IgD-negative memory B cell (primary cell): ENCODE results near the gene SH3RF3. TPM values are rescaled to one million over a fixed set of nuclear protein-coding genes. Genes with fewer than 3 reads are reported as not detected.
A peak's percentile ranks its signal among the peaks of the same experiment; 100 is the strongest.

Source experiments
- H3K27ac Mint-ChIP-seq, 3 donors: one replicate each; pipeline ENCODE4 v1.8.0; 2020 to 2022; ENCODE audit warnings: mild to moderate bottlenecking in 3 of 3, mixed read lengths in 3 of 3, moderate library complexity in 1 of 3
- H3K27me3 Mint-ChIP-seq: one replicate; pipeline ENCODE4 v1.8.0; 2021; ENCODE audit warnings: mixed read lengths
- H3K36me3 Mint-ChIP-seq: one replicate; pipeline ENCODE4 v1.8.0; 2020; ENCODE audit warnings: mild to moderate bottlenecking, mixed read lengths
- H3K4me1 Mint-ChIP-seq, 3 donors: one replicate each; pipeline ENCODE4 v1.8.0; 2020 to 2022; ENCODE audit warnings: mixed read lengths in 3 of 3, mild to moderate bottlenecking in 1 of 3
- H3K4me3 Mint-ChIP-seq, 4 donors: one replicate each; pipeline ENCODE4 v1.8.0; 2020 to 2022; ENCODE audit warnings: mild to moderate bottlenecking in 4 of 4, mixed read lengths in 4 of 4, moderate library complexity in 3 of 4
- H3K9me3 Mint-ChIP-seq, 3 donors: one replicate each; pipeline ENCODE4 v1.8.0; 2020 to 2021; ENCODE audit warnings: mixed read lengths in 3 of 3, mild to moderate bottlenecking in 1 of 3
- polyA plus RNA-seq: library from polyadenylated mRNA; unstranded; fragments of 300-500 nt; fragmentation: Illumina TruSeq; gene quantifications from one replicate; pipeline ENCODE4 v1.2.3, GENCODE V29; 2021

SH3RF3 gene
- not detected for polyA plus RNA-seq

DNA sequence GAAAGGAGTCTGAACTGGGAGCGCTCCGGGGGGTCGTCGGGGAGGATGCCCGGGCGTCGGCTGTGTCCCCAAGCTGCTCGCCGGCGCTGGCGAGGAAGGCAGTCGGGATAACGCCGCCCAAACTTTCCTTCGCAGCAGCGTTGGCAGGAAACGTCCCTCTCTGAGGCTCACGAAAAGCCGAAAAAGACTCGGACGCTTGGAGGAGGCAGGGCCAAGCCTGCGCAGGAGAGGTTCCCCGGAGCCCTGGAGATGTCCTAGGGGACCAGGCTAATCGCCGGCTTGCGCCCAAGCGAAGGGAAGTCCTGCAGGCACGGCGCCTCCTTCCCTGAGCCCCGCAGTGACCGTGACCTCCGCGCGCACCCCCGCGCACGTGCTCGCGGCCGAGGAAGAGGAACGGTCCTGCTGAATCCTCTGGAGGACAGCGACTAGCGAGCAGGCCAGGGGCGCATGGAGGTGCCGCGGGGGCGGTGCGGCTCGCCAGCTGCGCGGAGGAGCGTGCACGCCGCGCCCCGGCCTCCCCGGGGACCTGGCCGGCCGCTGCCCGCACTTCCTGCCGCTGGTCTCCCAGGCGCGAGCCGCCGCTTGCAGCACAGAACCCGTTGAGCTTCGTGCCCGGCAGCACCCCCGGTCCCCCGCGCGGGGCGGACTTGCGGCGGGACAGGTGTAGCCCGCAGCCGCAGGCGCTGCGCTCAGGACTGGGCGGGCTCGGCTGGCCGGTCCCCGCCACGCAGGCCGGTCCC lies at the start of gene SH3RF3:
TSS of gene SH3RF3 (plus strand) at position 590 of the 740 bp plus-strand sequence.
- no peaks in the 10 kb centered on the region for H3K9me3 Mint-ChIP-seq
- H3K4me1 Mint-ChIP-seq = peaks cover 0 to 9% (median 0%) of the 10 kb centered on the region in 3 donors
- peaks cover 32% of the 10 kb centered on the region for H3K27me3 Mint-ChIP-seq
- H3K36me3 Mint-ChIP-seq = peaks cover 2% of the 10 kb centered on the region
- peak within 1 kb of the TSS; percentile 40 to 86 (median 79) for H3K4me3 Mint-ChIP-seq
- H3K27ac Mint-ChIP-seq = no peak within 1 kb of the TSS

DNA sequence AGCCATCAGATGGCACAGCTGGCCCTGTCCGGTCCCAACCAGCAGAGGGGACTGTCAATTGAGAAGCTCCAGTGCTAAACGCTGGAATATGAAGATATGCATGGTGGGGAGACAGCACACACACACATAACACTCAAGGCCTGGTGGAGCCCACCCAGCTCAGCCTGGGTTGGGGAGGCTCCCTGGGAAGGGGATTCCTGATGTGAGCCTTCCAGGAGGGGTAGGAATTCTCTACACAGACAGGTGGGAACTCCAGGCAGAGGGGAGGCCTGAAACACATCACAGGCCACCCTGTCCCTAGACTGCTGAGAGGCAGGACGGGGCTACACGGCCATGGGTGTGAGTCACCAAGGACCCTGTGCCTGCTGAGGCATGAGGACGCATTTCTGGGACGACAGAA lies 49.4 kb upstream of the SH3RF3 start:
- Mint-ChIP-seq H3K27ac (no peak overlapping the region), H3K4me3 (no peak overlapping the region), H3K36me3 (no peaks in the 10 kb centered on the region), H3K27me3 (peaks cover 3% of the 10 kb centered on the region), H3K9me3 (peaks cover 0 to 4% (median 0%) of the 10 kb centered on the region in 3 donors), H3K4me1 (no peaks in the 10 kb centered on the region)

DNA sequence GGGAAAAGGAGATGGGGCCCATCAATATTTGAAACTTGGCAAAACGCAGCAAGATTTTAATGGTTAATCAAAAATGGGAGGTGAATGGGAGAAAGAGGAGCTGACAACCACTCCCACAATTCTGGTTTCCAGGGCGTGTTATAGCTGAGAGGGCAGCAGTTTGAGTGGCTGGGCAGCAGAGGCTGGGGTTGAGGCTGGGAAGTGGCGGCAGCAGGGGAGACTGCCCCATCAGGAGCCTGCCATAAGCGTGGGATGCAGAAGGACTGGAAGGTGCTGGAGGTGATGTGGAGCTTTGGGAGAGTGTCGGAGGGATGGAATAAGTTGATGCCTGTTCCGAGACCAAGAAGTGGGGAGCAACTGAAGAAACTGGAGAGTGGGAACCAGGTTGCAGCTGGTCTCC lies 48.9 kb upstream of the SH3RF3 start:
- H3K9me3 Mint-ChIP-seq = peaks cover 0 to 4% (median 0%) of the 10 kb centered on the region in 3 donors
- H3K4me1 Mint-ChIP-seq = no peaks in the 10 kb centered on the region
- H3K27me3 Mint-ChIP-seq = peaks cover 3% of the 10 kb centered on the region
- H3K4me3 Mint-ChIP-seq = no peak overlapping the region
- no peaks in the 10 kb centered on the region for H3K36me3 Mint-ChIP-seq
- H3K27ac Mint-ChIP-seq = no peak overlapping the region

DNA sequence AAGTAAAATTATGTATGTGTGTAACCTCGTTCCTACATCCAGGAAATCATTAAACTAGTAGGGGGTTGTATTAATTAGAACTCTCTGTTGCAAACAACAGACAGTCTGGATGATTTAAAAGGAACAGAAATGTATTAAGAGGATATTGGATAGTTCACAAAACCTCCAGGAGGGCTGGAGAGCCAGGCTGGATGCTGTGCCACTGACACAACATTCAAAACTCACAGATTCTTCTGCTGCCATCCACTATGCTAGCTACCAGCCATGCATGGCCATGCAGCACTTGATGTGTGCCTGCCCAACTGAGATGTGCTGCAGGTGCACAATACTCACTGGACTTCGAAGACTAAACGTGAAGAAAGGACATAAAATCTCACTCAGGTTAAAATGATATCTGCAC lies 48.2 kb upstream of the SH3RF3 start:
- H3K36me3 Mint-ChIP-seq = no peaks in the 10 kb centered on the region
- H3K4me1 Mint-ChIP-seq = no peaks in the 10 kb centered on the region
- peaks cover 0 to 4% (median under 1%) of the 10 kb centered on the region in 3 donors for H3K9me3 Mint-ChIP-seq
- peak overlapping the region in 1 of 3 donors; percentile 59 for H3K27ac Mint-ChIP-seq
- H3K27me3 Mint-ChIP-seq = peaks cover 3% of the 10 kb centered on the region
- no peak overlapping the region for H3K4me3 Mint-ChIP-seq

DNA sequence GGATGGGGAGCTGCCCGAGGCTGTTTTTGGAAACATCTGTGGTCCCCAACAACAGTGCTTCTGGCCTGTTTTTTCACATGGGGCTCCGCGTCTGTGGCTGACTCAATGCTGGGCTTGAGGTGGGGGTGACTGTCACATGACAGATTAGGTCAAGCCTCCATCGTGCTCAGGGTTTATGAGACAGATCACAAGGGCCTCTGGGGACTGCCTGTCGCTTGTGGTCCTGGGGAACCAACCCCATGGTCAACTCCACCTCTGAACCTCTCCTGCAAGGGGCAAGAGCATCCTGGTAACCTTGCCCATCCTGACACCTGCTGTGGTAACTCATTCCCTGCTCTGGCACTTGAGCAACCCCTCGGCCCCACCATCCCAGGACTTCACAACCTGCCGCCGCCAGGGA lies 47.6 kb upstream of the SH3RF3 start:
- Mint-ChIP-seq H3K9me3 (peaks cover 0 to 4% (median 2%) of the 10 kb centered on the region in 3 donors), H3K27ac (no peak overlapping the region), H3K4me1 (no peaks in the 10 kb centered on the region), H3K4me3 (no peak overlapping the region), H3K27me3 (peaks cover 3% of the 10 kb centered on the region), H3K36me3 (no peaks in the 10 kb centered on the region)

DNA sequence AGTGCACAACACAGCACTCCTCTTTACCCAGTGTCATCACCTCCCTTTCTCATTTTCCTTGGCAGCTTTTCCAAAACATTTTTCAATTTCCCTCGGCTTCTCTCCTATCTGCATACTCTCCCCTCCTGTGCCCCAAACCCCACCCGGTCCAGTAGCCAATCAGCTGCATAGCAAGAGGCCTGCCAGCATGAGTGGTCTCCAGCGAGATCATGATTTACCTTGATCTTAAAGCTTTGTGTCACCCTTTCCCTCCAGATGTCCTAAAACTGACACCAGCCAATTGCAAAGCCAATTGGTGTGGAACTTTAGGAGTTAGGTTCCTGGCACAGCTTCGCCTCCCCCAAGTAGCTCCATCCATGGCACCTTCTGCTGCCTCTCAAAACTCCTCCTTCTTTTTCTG lies 45.2 kb upstream of the SH3RF3 start:
- Mint-ChIP-seq H3K4me3 (no peak overlapping the region), H3K36me3 (no peaks in the 10 kb centered on the region), H3K4me1 (no peaks in the 10 kb centered on the region), H3K9me3 (peaks cover 0 to 2% (median under 1%) of the 10 kb centered on the region in 3 donors), H3K27ac (no peak overlapping the region), H3K27me3 (peaks cover 7% of the 10 kb centered on the region)

- Mint-ChIP-seq H3K4me3 (no peak overlapping the region), H3K4me1 (no peaks in the 10 kb centered on the region), H3K9me3 (peaks cover under 1 to 3% (median 2%) of the 10 kb centered on the region in 3 donors), H3K27ac (no peak overlapping the region), H3K27me3 (peaks cover 7% of the 10 kb centered on the region), H3K36me3 (no peaks in the 10 kb centered on the region)
Observed at GRCh38 chr2:109084341-109084740, 44.7 kb upstream of the SH3RF3 start.

DNA sequence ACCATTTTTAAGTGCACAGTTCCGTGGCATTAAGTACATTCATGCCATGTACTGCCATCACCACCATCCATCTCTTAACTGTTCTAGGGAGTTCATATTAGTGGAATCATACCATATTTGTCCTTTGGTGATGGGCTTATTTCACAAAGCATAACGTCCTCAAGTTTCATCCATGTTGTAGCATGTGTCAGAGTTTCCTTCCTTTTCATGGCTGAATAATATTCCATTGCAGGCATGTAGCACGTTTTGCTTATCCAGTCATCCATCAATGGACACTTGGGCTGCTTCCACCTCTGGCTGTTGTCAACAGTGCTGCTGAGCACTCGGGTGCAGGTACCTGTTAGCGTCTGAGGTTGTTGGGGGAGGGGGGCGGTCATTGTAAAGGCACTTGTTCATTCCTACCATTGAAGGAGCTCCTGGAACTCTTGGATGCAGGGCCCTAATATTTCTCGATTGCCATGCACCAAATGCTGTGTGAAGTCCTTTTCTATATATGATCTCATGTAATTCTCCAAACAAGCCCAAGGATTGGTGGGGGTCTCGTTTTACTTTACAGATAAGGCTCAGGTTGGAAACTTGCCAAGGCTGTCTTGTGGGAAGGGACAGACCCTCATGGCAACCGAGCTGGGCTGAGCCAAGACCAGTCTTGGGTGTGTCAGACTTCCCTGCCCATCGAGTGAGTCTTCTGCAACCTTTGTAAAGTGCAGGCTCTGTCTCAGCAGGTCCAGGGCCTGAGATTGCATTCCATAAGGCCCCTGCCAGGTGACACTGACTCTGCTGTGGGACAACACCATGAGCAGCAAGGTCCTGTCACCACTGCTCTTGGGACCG lies 42.9 kb upstream of the SH3RF3 start:
- Mint-ChIP-seq H3K9me3 (peaks cover 2 to 4% (median 3%) of the 10 kb centered on the region in 3 donors), H3K4me3 (no peak overlapping the region), H3K36me3 (no peaks in the 10 kb centered on the region), H3K27ac (no peak overlapping the region), H3K4me1 (no peaks in the 10 kb centered on the region), H3K27me3 (peaks cover 7% of the 10 kb centered on the region)

- no peaks in the 10 kb centered on the region for H3K4me1 Mint-ChIP-seq
- no peak overlapping the region for H3K27ac Mint-ChIP-seq
- no peaks in the 10 kb centered on the region for H3K36me3 Mint-ChIP-seq
- H3K4me3 Mint-ChIP-seq = no peak overlapping the region
- H3K27me3 Mint-ChIP-seq = peaks cover 7% of the 10 kb centered on the region
- H3K9me3 Mint-ChIP-seq = peaks cover 2 to 4% (median 3%) of the 10 kb centered on the region in 3 donors
Observed at GRCh38 chr2:109086743-109087020, 42.3 kb upstream of the SH3RF3 start.

- Mint-ChIP-seq H3K9me3 (peaks cover 2 to 4% (median 3%) of the 10 kb centered on the region in 3 donors), H3K4me3 (no peak overlapping the region), H3K36me3 (no peaks in the 10 kb centered on the region), H3K27ac (no peak overlapping the region), H3K4me1 (no peaks in the 10 kb centered on the region), H3K27me3 (peaks cover 7% of the 10 kb centered on the region)
Observed at GRCh38 chr2:109087055-109087663, 41.8 kb upstream of the SH3RF3 start.

DNA sequence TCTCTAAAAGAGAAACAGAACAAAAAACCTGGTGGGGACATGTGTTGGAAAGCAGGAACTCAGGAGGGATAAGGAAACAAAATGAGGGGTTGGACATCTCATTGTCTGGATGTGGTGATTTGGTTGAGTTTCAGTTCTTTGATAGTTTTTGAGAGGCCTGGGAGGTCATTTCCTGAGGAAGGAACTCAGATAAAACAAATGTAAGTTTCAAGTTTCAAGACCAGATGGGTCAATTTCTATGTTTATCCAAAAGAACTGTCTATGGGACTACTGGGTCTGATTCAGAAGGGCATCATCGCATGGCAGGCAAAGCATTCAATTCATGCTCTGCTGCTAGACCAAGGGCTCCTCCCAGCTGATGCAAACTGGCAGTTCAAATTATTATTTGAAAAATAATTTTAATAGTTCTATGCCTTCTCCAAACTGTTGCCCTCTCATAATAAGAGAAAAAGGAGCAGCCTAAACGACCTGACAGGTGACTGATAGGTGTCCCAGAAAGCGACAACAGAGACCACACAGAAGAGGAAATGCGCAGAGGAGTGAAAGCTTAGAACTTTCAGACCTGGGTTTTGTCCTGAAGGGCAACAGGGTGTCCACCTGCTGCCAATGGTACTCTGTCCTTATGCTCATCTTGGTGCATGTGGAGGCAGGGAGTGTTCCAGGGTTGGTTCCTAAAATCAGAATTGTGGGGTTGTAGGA lies 39.3 kb upstream of the SH3RF3 start:
- peaks cover 6% of the 10 kb centered on the region for H3K27me3 Mint-ChIP-seq
- peaks cover 3 to 13% (median 4%) of the 10 kb centered on the region in 3 donors for H3K9me3 Mint-ChIP-seq
- no peaks in the 10 kb centered on the region for H3K36me3 Mint-ChIP-seq
- peak overlapping the region in 1 of 4 donors; percentile 18 for H3K4me3 Mint-ChIP-seq
- no peak overlapping the region for H3K27ac Mint-ChIP-seq
- no peaks in the 10 kb centered on the region for H3K4me1 Mint-ChIP-seq

DNA sequence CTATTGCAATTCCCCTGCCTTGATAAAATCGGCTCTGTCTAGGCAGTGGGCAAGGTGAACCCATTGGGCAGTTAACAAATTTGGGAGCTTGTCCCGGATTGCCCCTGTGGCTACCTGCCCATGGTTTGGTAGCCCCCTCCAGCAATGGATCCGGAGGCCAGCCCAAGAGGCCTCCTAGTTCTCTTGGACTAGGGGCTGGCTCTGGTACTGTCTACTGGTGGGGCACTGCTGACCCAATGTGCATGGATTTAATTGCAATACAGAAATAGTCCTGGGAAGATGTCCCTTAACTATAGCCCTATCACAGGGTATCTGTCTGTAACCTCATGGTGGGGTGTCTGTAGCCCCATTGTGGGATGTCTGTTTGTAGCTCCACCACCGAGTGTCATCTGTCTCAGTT lies 37.5 kb upstream of the SH3RF3 start:
- no peaks in the 10 kb centered on the region for H3K4me1 Mint-ChIP-seq
- no peaks in the 10 kb centered on the region for H3K36me3 Mint-ChIP-seq
- no peak overlapping the region for H3K27ac Mint-ChIP-seq
- H3K4me3 Mint-ChIP-seq = no peak overlapping the region
- H3K27me3 Mint-ChIP-seq = peaks cover 6% of the 10 kb centered on the region
- peaks cover 1 to 19% (median 4%) of the 10 kb centered on the region in 3 donors for H3K9me3 Mint-ChIP-seq

GRCh38 chr2:109094144-109094543 lies 34.9 kb upstream of the SH3RF3 start:
- Mint-ChIP-seq H3K36me3 (no peaks in the 10 kb centered on the region), H3K27ac (no peak overlapping the region), H3K4me3 (no peak overlapping the region), H3K9me3 (peaks cover 1 to 19% (median 3%) of the 10 kb centered on the region in 3 donors), H3K4me1 (no peaks in the 10 kb centered on the region), H3K27me3 (peaks cover 6% of the 10 kb centered on the region)

DNA sequence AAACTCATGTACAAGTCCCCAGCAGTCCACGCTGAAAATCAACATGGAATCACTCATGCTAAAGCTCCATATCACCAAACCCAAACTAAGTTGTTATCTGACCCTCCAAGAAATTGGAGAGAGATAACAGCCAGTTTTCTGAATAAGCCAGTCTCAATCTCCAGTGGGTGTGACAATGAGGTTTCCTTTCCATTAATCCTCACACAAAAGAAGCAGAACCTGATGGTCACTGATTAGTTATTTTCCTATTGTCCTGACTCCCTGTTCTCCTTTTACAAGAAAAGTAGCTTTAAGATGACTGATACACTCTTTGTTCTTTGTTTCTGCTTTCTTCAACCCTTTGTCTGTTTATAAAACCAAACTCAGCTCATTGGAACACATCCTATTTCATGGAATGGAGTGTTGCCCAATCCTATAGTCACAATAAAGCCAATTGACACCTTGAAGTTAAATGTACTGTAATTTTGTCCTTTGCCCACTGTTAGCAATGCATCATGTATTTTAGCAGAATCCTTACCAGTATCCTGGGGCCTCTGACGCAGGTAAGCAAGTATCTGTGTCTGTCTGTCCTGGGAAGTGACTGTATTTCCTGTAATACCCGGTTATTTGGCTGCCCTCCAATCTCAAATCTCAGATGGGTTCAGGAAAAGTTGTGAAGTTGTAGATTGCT lies 30.6 kb upstream of the SH3RF3 start:
- Mint-ChIP-seq H3K4me1 (no peaks in the 10 kb centered on the region), H3K36me3 (no peaks in the 10 kb centered on the region), H3K4me3 (no peak overlapping the region), H3K27ac (no peak overlapping the region), H3K9me3 (peaks cover 0 to 14% (median 5%) of the 10 kb centered on the region in 3 donors), H3K27me3 (peaks cover 9% of the 10 kb centered on the region)
